Keratinocyte (primary cell): ENCODE measurements around the gene SPR. TPM values are rescaled to one million over a fixed set of nuclear protein-coding genes. Genes with fewer than 3 reads are reported as not detected.

Source experiments
- DNase-seq: peaks from one replicate; pipeline ENCODE4 v3.0.0-alpha.2; 2011; ENCODE audit warnings: low read depth, missing footprints, low spot score
- FAIRE-seq: peaks from 2 replicates; lab custom pipeline; 2011; peaks lifted over from hg19 to GRCh38; lab: Jason Lieb, UNC
- H2AFZ ChIP-seq: 2 replicates; pipeline ENCODE4 v1.6.0; 2012; ENCODE audit warnings: low read length, control low read depth, inconsistent platforms; ENCODE audit not compliant: control insufficient read depth
- H3K27ac ChIP-seq: 2 replicates; pipeline ENCODE4 v1.5.1; 2011; ENCODE audit warnings: low read length; ENCODE audit not compliant: control insufficient read depth, insufficient read depth
- H3K27me3 ChIP-seq: 3 replicates; pipeline ENCODE4 v1.6.0; 2011; ENCODE audit warnings: low read length; ENCODE audit not compliant: control insufficient read depth, insufficient read depth; ENCODE audit errors: extremely low read depth
- H3K36me3 ChIP-seq, 2 experiments: 2 replicates in 1 of 2; 3 replicates in 1 of 2; pipeline ENCODE4 v1.5.1; 2011; ENCODE audit warnings: low read length in 2 of 2, mild to moderate bottlenecking in 1 of 2; ENCODE audit not compliant: control insufficient read depth in 2 of 2, insufficient read depth in 2 of 2; ENCODE audit errors: extremely low read depth in 1 of 2
- H3K4me1 ChIP-seq: 3 replicates; pipeline ENCODE4 v1.5.1; 2011; ENCODE audit warnings: low read length; ENCODE audit not compliant: control insufficient read depth, insufficient read depth; ENCODE audit errors: extremely low read depth
- H3K4me2 ChIP-seq: 3 replicates; pipeline ENCODE4 v1.6.0; 2011; ENCODE audit warnings: low read depth, low read length; ENCODE audit not compliant: control insufficient read depth, insufficient read depth; ENCODE audit errors: extremely low read depth
- H3K4me3 ChIP-seq, 3 experiments: fragments of 200-600 bp in 1 of 3; sonication (generic) in 1 of 3; 2 replicates in 2 of 3; 3 replicates in 1 of 3; pipeline ENCODE4 v1.5.1; 2011 to 2016; ENCODE audit warnings: low read length in 3 of 3, mild to moderate bottlenecking in 3 of 3, control low read depth in 2 of 3, inconsistent platforms in 1 of 3, low read depth in 1 of 3, mixed read lengths in 1 of 3, mixed run types in 1 of 3, moderate library complexity in 1 of 3; ENCODE audit not compliant: control insufficient read depth in 2 of 3, insufficient read depth in 2 of 3; ENCODE audit errors: extremely low read depth in 1 of 3
- H3K79me2 ChIP-seq: 2 replicates; pipeline ENCODE4 v1.6.0; 2012; ENCODE audit warnings: low read length; ENCODE audit not compliant: control insufficient read depth, insufficient read depth
- H3K9ac ChIP-seq: 3 replicates; pipeline ENCODE4 v1.6.0; 2011; ENCODE audit warnings: low read length; ENCODE audit not compliant: control insufficient read depth, insufficient read depth; ENCODE audit errors: extremely low read depth
- H3K9me1 ChIP-seq: 3 replicates; pipeline ENCODE4 v1.6.0; 2011; ENCODE audit warnings: low read length; ENCODE audit not compliant: control insufficient read depth, insufficient read depth; ENCODE audit errors: extremely low read depth
- H3K9me3 ChIP-seq: 2 replicates; pipeline ENCODE4 v1.5.1; 2012; ENCODE audit warnings: low read depth, low read length; ENCODE audit not compliant: control insufficient read depth
- H4K20me1 ChIP-seq: 3 replicates; pipeline ENCODE4 v1.6.0; 2011; ENCODE audit warnings: low read length; ENCODE audit not compliant: control insufficient read depth, insufficient read depth; ENCODE audit errors: extremely low read depth
- EZH2 ChIP-seq: IDR thresholded peaks from one replicate; pipeline ENCODE4 v1.6.1; 2012; ENCODE audit warnings: inconsistent platforms, mild to moderate bottlenecking, low read length, moderate library complexity
- dilution Hi-C: fragments of 300-500 bp; cut with MboI; formaldehyde crosslinking; loops from one replicate; pipeline ENCODE4 v1.7.0; 2020; ENCODE audit warnings: low sequenced_read_pairs; ENCODE audit not compliant: extremely low pct_ligation_motif_present
- polyA plus RNA-seq, 5 experiments: library from polyadenylated mRNA; depleted of rRNA in 3 of 5; stranded (reverse) in 3 of 5; stranded (forward) in 1 of 5; unstranded in 1 of 5; fragments of >200 nt; gene quantifications; 1 replicate in 1 of 5; 2 replicates in 3 of 5; 3 replicates in 1 of 5; pipeline versions ENCODE4 v1.2.1 to v1.2.3, GENCODE V29; 2011 to 2012; ENCODE audit warnings: missing spikeins in 2 of 5, low read depth in 1 of 5, low replicate concordance in 1 of 5
- TF ChIP-seq, protein P1 (sequence below), 3 experiments: IDR thresholded peaks in 1 of 3; conservative IDR thresholded peaks in 1 of 3; optimal IDR thresholded peaks in 1 of 3; 2 replicates in 2 of 3; 3 replicates in 1 of 3; pipeline versions ENCODE3 to v1.5.1; 2011; ENCODE audit warnings: low read length in 3 of 3, mild to moderate bottlenecking in 3 of 3, moderate library complexity in 2 of 3, control low read depth in 1 of 3, inconsistent platforms in 1 of 3; ENCODE audit not compliant: insufficient read depth in 2 of 3; ENCODE audit errors: extremely low read depth in 1 of 3

Gene SPR
- polyA plus RNA-seq, 1 donor (not counting 4 experiments of a cell fraction or from before 2014, with no cell fraction given) = 25.1 TPM

DNA sequence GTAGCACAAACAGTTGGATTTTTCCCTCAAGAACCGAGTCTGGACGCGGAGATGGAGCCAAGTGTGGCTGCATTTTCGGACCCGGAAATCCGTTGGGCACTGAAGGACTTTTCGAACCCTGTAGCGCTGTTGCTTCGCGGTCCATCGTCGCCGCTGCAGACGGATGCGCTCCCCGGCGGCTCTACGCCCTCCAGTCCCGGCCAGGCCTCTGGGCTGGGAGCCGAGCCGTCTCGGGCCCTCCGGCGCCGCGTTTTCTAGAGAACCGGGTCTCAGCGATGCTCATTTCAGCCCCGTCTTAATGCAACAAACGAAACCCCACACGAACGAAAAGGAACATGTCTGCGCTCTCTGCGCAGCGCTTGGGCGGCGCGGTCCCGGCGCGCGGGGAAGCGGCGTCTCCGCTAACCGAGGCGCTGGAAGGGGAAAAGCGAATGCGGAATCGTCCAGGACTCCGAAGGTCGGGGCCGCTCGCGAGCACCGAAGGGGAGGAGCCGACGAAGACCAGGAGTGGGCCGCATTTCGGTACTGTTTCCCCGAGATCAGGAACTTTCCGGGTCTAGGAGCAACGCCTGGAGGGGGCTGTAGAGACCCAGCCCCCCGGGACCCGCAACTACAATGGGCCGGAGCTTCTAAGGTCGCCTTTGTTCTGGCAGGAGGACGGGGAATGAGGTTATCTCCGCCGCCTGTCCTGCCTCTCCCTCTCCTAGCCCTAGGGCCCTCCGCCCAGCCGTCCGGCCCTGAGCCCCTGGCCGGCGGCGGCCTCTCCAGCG, 33.3 kb downstream of the SPR start:
- no peak overlapping the region for H3K9ac ChIP-seq
- DNase-seq (no peak), FAIRE-seq (no peak)
- H2AFZ ChIP-seq = no peak overlapping the region
- TF ChIP-seq EZH2 = peak; percentile 99
- TF ChIP-seq, protein P1, sequence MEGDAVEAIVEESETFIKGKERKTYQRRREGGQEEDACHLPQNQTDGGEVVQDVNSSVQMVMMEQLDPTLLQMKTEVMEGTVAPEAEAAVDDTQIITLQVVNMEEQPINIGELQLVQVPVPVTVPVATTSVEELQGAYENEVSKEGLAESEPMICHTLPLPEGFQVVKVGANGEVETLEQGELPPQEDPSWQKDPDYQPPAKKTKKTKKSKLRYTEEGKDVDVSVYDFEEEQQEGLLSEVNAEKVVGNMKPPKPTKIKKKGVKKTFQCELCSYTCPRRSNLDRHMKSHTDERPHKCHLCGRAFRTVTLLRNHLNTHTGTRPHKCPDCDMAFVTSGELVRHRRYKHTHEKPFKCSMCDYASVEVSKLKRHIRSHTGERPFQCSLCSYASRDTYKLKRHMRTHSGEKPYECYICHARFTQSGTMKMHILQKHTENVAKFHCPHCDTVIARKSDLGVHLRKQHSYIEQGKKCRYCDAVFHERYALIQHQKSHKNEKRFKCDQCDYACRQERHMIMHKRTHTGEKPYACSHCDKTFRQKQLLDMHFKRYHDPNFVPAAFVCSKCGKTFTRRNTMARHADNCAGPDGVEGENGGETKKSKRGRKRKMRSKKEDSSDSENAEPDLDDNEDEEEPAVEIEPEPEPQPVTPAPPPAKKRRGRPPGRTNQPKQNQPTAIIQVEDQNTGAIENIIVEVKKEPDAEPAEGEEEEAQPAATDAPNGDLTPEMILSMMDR (optimal IDR thresholded peaks at IDR 0.05 in 1 of 3, IDR thresholded peaks at IDR 0.05 in 1 of 3, conservative IDR thresholded peaks at IDR 0.05 in 1 of 3; ENCODE audit: extremely low read depth in 1 of 3, insufficient read depth in 2 of 3, low read length in 3 of 3) = no peak
- dilution Hi-C loops = no loop called here
- peak overlapping the region in 1 of 3 experiments; percentile 33 for H3K4me3 ChIP-seq
- peak overlapping the region; percentile 54 for H3K4me2 ChIP-seq
- H3K27me3 ChIP-seq = peaks cover 95% of the 10 kb centered on the region
- no peaks in the 10 kb centered on the region for H3K36me3 ChIP-seq
- H3K79me2 ChIP-seq = no peaks in the 10 kb centered on the region
- H3K9me1 ChIP-seq = no peaks in the 10 kb centered on the region
- peaks cover 13% of the 10 kb centered on the region for H4K20me1 ChIP-seq
- H3K4me1 ChIP-seq = peaks cover 30% of the 10 kb centered on the region
- no peaks in the 10 kb centered on the region for H3K9me3 ChIP-seq
- no peak overlapping the region for H3K27ac ChIP-seq

DNA sequence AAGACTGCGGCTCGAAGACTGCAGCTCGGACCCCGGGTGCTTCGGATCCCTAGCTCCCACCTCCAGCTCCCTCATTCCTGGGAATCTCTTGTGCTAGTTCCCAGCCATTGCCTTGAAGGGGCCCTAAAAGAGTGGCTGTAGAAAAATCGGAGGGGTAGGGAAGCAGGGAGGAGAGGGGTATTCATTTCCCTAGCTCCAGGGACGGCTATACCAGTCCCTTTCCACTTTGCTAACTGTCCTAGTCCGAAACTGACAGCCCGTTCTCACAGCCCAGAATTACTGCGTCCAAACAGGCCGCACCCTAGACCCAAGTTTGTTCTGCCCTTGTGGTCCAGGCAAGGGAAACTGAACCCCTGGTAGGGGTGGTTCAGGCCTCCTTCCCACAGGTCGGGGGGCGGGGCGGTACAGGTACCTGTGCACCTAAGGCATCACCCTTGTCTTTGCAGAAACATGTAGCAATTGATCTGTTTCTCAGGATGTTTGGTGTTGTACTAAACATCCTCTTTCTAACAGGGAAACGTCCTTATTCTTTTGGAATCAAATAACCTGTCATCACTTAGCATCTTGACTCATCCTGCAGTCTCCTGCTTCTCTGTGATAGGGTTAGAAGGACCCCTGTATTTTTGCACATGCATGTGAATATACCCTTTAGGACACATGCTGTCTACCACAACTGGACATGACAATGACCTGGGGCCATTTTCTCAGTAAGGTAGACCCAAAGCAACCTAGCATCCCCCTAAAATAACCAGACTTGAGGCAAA, 34.1 kb downstream of the SPR start:
- Histone ChIP-seq H3K27ac (no peak overlapping the region), H4K20me1 (peaks cover 13% of the 10 kb centered on the region), H3K9ac (no peak overlapping the region), H3K4me2 (no peak overlapping the region), H3K9me1 (no peaks in the 10 kb centered on the region), H3K9me3 (no peaks in the 10 kb centered on the region), H3K79me2 (no peaks in the 10 kb centered on the region), H3K36me3 (no peaks in the 10 kb centered on the region), H2AFZ (no peak overlapping the region), H3K27me3 (peaks cover 95% of the 10 kb centered on the region), H3K4me3 (no peak overlapping the region), H3K4me1 (peaks cover 26% of the 10 kb centered on the region)
- TF ChIP-seq, protein P1 (optimal IDR thresholded peaks at IDR 0.05 in 1 of 3, IDR thresholded peaks at IDR 0.05 in 1 of 3, conservative IDR thresholded peaks at IDR 0.05 in 1 of 3; ENCODE audit: extremely low read depth in 1 of 3, insufficient read depth in 2 of 3, low read length in 3 of 3) = no peak
- TF ChIP-seq EZH2 = no peak
- DNase-seq (no peak), FAIRE-seq (no peak)
- dilution Hi-C loops = no loop called here
